Choroid plexus epithelial cell (primary cell): ENCODE data around the gene FDXR.
A peak's percentile ranks its signal among the peaks of the same experiment; 100 is the strongest.

ENCODE experiments used
- DNase-seq: peaks from one replicate; pipeline ENCODE4 v3.0.0-alpha.2; 2010; ENCODE audit warnings: low read depth
- H3K4me3 ChIP-seq: 2 replicates; pipeline ENCODE4 v1.5.1; 2011; ENCODE audit warnings: low read depth, mild to moderate bottlenecking, control low read depth, low read length, moderate library complexity
- TF ChIP-seq, protein P1 (sequence below): conservative IDR thresholded peaks from 2 replicates; pipeline ENCODE4 v1.5.1; 2011; ENCODE audit warnings: low read depth, mild to moderate bottlenecking, control low read depth, inconsistent platforms, low read length, moderate library complexity

Gene FDXR

DNA sequence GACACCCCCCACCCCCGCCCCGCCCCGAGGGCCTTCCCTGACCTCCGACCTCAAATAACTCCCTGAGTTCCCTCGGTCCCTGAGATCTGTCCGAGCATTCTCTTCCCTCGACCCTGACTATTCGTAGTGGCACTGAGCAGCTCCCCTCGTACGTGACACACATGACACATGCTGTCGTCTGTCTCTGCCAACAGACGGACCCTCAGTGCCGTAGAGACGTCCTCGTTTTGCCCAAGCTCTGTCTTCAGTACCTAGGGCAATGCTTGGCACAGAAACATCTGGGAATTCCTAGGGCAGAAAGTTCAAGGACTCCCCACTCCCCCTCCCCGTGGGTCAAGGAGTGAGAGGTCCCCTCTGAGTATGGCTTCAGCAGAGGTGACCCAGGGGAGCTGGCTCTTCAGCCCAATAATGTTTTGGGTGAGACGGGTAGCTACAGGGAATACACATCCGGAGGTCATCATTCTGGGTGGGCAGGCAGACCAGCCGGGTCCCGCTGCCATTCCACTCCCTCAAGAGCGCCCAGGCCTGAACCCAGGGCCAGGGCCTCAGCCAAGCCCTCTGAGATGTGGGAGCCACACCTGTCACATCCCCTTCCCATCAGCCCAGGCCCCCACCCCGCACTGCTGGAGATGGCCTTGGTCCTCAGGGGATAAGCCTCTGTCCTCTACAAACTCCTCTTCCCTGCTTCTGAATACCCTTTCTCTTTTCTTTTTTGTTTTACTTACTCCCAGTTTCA lies 21.3 kb upstream of the FDXR start:
- TF ChIP-seq, protein P1, sequence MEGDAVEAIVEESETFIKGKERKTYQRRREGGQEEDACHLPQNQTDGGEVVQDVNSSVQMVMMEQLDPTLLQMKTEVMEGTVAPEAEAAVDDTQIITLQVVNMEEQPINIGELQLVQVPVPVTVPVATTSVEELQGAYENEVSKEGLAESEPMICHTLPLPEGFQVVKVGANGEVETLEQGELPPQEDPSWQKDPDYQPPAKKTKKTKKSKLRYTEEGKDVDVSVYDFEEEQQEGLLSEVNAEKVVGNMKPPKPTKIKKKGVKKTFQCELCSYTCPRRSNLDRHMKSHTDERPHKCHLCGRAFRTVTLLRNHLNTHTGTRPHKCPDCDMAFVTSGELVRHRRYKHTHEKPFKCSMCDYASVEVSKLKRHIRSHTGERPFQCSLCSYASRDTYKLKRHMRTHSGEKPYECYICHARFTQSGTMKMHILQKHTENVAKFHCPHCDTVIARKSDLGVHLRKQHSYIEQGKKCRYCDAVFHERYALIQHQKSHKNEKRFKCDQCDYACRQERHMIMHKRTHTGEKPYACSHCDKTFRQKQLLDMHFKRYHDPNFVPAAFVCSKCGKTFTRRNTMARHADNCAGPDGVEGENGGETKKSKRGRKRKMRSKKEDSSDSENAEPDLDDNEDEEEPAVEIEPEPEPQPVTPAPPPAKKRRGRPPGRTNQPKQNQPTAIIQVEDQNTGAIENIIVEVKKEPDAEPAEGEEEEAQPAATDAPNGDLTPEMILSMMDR: no peak
- DNase-seq: no peak
- no peak overlapping the region for H3K4me3 ChIP-seq

DNA sequence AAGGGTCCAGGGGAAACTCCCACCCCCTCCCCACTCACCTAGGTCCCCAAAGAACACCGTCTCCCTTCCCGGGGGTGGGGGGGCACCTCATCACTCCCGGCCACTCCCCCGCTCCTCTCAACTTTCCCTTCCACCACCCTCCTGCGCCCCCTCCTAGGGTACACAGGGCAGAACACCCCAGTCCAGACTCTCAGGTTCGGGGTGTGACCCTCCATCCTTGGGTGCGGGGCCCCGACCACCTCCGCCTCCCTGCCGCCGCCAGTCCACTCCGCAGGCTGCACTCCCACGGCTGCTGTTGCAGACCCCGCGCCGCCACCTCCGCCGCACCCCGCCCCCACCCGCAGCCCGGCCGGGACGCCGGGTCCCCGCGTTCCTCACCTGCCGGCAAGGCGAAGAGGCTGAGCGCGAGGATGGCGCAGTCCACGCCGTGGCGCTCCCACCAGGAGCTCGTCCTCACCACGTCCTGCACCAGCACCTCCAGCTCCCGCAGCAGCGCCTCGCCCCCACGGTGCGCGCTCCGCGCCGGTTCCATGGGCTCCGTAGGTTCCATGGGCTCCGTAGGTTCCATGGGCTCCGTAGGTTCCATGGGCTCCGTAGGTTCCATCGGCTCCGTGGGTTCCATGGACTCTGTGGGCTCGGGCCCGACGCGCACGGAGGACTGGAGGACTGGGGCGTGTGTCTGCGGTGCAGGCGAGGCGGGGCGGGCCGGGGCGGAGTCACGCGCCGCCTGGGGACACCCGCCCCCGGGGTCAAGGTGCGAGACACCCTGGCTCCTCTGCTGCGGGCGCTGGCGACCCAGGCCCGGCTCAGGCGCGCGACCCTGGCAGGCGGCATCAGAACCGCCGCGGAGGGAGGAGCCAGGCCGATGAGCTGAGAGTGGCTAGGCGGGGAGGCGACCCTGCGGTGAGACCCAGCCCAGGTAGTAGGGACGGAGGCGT lies 20.4 kb upstream of the FDXR start, which contains the start of gene FADS6:
TSS of gene FADS6 (minus strand) at position 660 of the 938 bp plus-strand sequence. CDS start at position 622, 38 bp downstream.
- TF ChIP-seq, protein P1: no peak
- no peak within 1 kb of the TSS for H3K4me3 ChIP-seq
- no peak for DNase-seq

DNA sequence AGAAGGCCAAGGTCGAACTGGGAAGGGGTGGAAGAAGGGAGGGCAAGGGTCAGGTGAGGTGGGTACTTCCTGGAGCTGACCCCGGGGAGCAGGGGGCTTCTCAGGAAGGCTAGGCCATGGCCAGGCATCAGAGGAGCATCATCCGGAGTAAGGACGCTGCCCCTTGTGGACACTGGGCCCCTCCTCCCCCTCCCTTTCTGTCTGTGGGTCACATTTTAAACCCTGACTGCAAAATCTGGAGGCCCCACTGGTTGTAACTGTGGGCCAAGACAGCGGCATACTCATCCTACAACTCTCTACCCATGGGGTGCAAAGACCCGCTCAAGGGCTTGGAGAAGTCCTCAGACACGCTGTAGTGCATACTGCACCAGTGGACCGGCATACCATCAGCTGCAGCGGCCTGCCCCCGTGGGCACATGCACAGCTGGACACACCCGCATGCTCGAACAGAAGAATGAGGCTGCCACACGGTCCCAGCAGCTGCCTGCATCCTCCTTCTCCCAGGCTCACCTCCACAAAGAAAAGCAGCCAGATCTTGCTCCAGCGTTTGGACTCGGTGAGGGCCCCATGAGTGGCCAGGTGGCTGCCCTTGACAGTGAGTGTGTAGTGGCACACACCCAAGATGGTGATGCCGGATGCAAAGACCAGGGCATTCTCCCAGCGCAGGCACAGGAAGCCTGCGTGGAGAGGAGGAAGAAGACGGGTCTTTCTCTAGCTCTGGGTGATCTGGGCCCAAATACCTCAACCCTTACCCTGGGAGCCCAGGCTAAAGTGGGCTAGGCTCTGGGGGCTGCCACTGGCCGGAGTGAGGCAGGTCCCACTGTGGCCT lies 19.4 kb upstream of the FDXR start:
- TF ChIP-seq, protein P1: no peak
- DNase-seq: no peak

DNA sequence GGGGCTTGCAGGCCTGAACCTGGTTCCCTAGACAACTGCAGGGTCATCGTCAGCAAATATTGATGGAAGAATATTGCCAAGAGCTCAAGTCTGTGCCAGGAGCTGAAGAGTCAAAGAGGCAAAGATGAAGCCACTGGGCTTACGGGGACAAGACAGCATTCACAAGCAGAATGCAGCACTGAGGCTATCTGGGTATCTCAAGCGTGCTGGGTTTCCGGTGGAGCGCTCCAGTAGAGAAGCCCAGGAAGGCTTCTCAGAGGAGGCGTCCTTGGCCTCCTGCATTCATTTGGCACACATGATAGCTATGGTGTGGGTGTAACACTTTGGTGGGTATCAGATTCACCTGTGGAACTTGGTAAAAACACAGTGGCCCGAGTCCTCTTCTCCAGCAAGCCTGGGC lies 17.8 kb upstream of the FDXR start:
- no peak for DNase-seq
- TF ChIP-seq, protein P1: no peak
- H3K4me3 ChIP-seq: no peak overlapping the region

More for the DNA sequence above, 19.4 kb upstream of the FDXR start:
- no peak overlapping the region for H3K4me3 ChIP-seq

DNA sequence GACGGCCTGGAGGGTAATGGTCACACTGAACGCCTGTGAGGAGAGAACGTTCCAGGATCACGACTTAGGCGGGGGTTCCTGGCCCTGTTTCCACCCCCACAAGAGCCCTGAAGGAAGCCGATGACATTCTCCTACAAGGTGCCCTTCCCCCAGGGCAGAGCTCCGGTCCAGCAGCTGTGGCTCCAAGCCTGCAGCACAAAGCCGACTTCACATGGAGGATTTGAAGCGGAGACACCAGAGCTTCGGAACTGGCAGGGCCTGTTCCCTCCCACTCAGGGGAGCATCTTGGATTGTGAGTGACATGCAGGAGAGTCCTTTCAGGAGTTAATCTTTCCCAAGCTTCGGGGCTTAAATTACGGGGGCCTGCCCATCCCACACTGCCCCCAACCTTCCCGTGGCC lies 15.7 kb upstream of the FDXR start:
- TF ChIP-seq, protein P1: no peak
- H3K4me3 ChIP-seq: no peak overlapping the region
- DNase-seq: no peak

DNA sequence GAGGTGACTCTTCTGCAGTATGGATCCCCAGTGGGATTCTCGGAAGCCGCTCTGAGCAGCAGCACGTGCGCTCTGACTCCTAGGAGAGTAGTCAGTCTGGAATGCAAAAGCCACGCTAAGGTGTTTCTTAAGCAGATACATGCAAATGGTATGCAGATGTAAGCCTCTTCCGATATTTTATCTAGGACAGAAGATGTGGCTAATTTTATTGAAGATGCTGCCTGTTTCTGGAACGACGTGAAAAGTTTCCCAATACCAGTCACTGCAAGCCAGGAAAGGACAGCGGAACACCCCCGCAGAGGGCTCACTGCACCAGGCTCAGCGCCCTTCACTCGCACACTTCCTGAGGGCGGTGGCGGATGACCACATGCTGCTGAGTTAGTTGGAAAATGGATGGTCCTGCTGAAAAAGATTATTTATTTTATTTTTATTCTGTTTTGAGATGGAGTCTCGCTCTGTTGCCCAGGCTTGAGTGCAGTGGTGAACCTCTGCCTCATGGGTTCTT lies 10.5 kb upstream of the FDXR start:
- peak; percentile 26 for DNase-seq
- H3K4me3 ChIP-seq: no peak overlapping the region
- TF ChIP-seq, protein P1: no peak
